ENCODE results near the gene MOSPD3. TPM values are rescaled to one million over a fixed set of nuclear protein-coding genes. Genes with fewer than 3 reads are reported as not detected.

MOSPD3 gene
- total RNA-seq, 1 experiment from 2014 or later: 9.4 TPM

GRCh38 chr7:100614308-100614861 is 2.0 kb downstream of the MOSPD3 start:
- Histone ChIP-seq H3K4me2 (ENCODE audit: low read length) (no peak overlapping the region), H2AFZ (ENCODE audit: low read length) (no peak overlapping the region), H3K4me1 (ENCODE audit: insufficient read depth, low read length) (0 out of 2 replicates have a peak, but pooled peaks cover 3% of the 10 kb centered on the region), H3K27ac (ENCODE audit: low read length) (no peak overlapping the region), H3K9ac (ENCODE audit: low read length) (no peak overlapping the region), H3K9me3 (ENCODE audit: low read length) (no peaks in the 10 kb centered on the region), H3K9me2 (replicated peaks; ENCODE audit: low read length) (no peaks in the 10 kb centered on the region), H3K27me3 (ENCODE audit: low read length) (no peaks in the 10 kb centered on the region), H3K79me2 (ENCODE audit: low read length) (no peaks in the 10 kb centered on the region), H4K20me1 (ENCODE audit: low read length) (no peaks in the 10 kb centered on the region), H3K4me3 (ENCODE audit: low read length) (no peak overlapping the region), H3F3A (ENCODE audit: low read length, unreplicated experiment) (no peaks in the 10 kb centered on the region), H3K36me3 (ENCODE audit: low read depth, low read length) (no peaks in the 10 kb centered on the region)
- no TSS peak for BruUV-seq (replicated peaks)
- ChIA-PET POLR2A (ENCODE audit: unreplicated experiment) (no interaction called here), CTCF (interaction anchor here (0.7 kb wide), 1 partner anchor 28 kb away, joined by 3 read pairs; the partner anchor contains the start of gene FBXO24)
- TF ChIP-seq EZH2 (IDR thresholded peaks at IDR 0.05; ENCODE audit: low read length, unreplicated experiment) (no peak), EZH2phosphoT487 (IDR thresholded peaks at IDR 0.05; ENCODE audit: borderline replicate concordance, low read length) (no peak), CTCF (conservative IDR thresholded peaks at IDR 0.05; ENCODE audit: low read depth, low read length) (no peak)
- ATAC-seq (no peak), DNase-seq (no peak)
- intact Hi-C loops (cut with micrococcal nuclease): no loop called here

- ChIA-PET POLR2A (ENCODE audit: unreplicated experiment) (no interaction called here), CTCF (no interaction called here)
- H3K4me3 ChIP-seq (ENCODE audit: low read length): no peak overlapping the region
These were observed 7.9 kb downstream of the MOSPD3 start for GRCh38 chr7:100620239-100620638.

GRCh38 chr7:100620804-100621203 is 8.5 kb downstream of the MOSPD3 start:
- no TSS peak for BruUV-seq (replicated peaks)
- no peaks in the 10 kb centered on the region for H3K27me3 ChIP-seq (ENCODE audit: low read length)
- no peaks in the 10 kb centered on the region for H3K79me2 ChIP-seq (ENCODE audit: low read length)
- no peaks in the 10 kb centered on the region for H3K9me2 ChIP-seq (replicated peaks; ENCODE audit: low read length)
- DNase-seq (no peak), ATAC-seq (no peak)
- H3K4me2 ChIP-seq (ENCODE audit: low read length): no peak overlapping the region
- no peaks in the 10 kb centered on the region for H3F3A ChIP-seq (ENCODE audit: low read length, unreplicated experiment)
- H3K9me3 ChIP-seq (ENCODE audit: low read length): no peaks in the 10 kb centered on the region
- no peak for TF ChIP-seq CTCF (conservative IDR thresholded peaks at IDR 0.05; ENCODE audit: low read depth, low read length)
- TF ChIP-seq EZH2phosphoT487 (IDR thresholded peaks at IDR 0.05; ENCODE audit: borderline replicate concordance, low read length): no peak
- TF ChIP-seq EZH2 (IDR thresholded peaks at IDR 0.05; ENCODE audit: low read length, unreplicated experiment): no peak
- H3K9ac ChIP-seq (ENCODE audit: low read length): no peak overlapping the region
- no peak overlapping the region for H3K4me3 ChIP-seq (ENCODE audit: low read length)
- ChIA-PET POLR2A (ENCODE audit: unreplicated experiment) (no interaction called here), CTCF (no interaction called here)
- no peak overlapping the region for H3K27ac ChIP-seq (ENCODE audit: low read length)
- H4K20me1 ChIP-seq (ENCODE audit: low read length): no peaks in the 10 kb centered on the region
- H3K36me3 ChIP-seq (ENCODE audit: low read depth, low read length): no peaks in the 10 kb centered on the region
- H2AFZ ChIP-seq (ENCODE audit: low read length): no peak overlapping the region
- intact Hi-C loops (cut with micrococcal nuclease): no loop called here
- H3K4me1 ChIP-seq (ENCODE audit: insufficient read depth, low read length): no peaks in the 10 kb centered on the region

More at GRCh38 chr7:100620239-100620638, 7.9 kb downstream of the MOSPD3 start:
- Histone ChIP-seq H3K4me1 (ENCODE audit: insufficient read depth, low read length) (no peaks in the 10 kb centered on the region), H3K36me3 (ENCODE audit: low read depth, low read length) (no peaks in the 10 kb centered on the region), H3K27me3 (ENCODE audit: low read length) (no peaks in the 10 kb centered on the region), H3K9me2 (replicated peaks; ENCODE audit: low read length) (no peaks in the 10 kb centered on the region), H3K27ac (ENCODE audit: low read length) (no peak overlapping the region), H3F3A (ENCODE audit: low read length, unreplicated experiment) (no peaks in the 10 kb centered on the region), H3K79me2 (ENCODE audit: low read length) (no peaks in the 10 kb centered on the region), H2AFZ (ENCODE audit: low read length) (no peak overlapping the region), H4K20me1 (ENCODE audit: low read length) (no peaks in the 10 kb centered on the region), H3K9me3 (ENCODE audit: low read length) (no peaks in the 10 kb centered on the region), H3K4me2 (ENCODE audit: low read length) (no peak overlapping the region), H3K9ac (ENCODE audit: low read length) (no peak overlapping the region)
- ATAC-seq (no peak), DNase-seq (no peak)
- intact Hi-C loops (cut with micrococcal nuclease): no loop called here
- no TSS peak for BruUV-seq (replicated peaks)
- no peak for TF ChIP-seq EZH2 (IDR thresholded peaks at IDR 0.05; ENCODE audit: low read length, unreplicated experiment)
- no peak for TF ChIP-seq EZH2phosphoT487 (IDR thresholded peaks at IDR 0.05; ENCODE audit: borderline replicate concordance, low read length)
